ENCODE measurements around the gene KIAA1671.

- TF ChIP-seq ZNF274 (IDR thresholded peaks at IDR 0.05; ENCODE audit: low read depth, low read length) = no peak
- TF ChIP-seq SUZ12 (IDR thresholded peaks at IDR 0.05; ENCODE audit: extremely low read depth, insufficient read depth, insufficient read length) = no peak
Observed at GRCh38 chr22:25196326-25196725, 243.8 kb downstream of the KIAA1671 start.
